Measurements from ENCODE around the gene CA5A. TPM values are rescaled to one million over a fixed set of nuclear protein-coding genes. Genes with fewer than 3 reads are reported as not detected.

Gene CA5A
- total and polyA plus RNA-seq, 2 of the 13 experiments (the other 11 are each of a cell fraction or from before 2014, with no cell fraction given): 66.8 to 106 TPM

GRCh38 chr16:87936375-87937230, at the start of gene CA5A (continued):
- TF ChIP-seq, protein P1, sequence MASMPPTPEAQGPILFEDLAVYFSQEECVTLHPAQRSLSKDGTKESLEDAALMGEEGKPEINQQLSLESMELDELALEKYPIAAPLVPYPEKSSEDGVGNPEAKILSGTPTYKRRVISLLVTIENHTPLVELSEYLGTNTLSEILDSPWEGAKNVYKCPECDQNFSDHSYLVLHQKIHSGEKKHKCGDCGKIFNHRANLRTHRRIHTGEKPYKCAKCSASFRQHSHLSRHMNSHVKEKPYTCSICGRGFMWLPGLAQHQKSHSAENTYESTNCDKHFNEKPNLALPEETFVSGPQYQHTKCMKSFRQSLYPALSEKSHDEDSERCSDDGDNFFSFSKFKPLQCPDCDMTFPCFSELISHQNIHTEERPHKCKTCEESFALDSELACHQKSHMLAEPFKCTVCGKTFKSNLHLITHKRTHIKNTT (CRISPR knock-in tag; IDR thresholded peaks at IDR 0.05): no peak
- TF ChIP-seq ZFP36L1 (CRISPR knock-in tag; IDR thresholded peaks at IDR 0.05): peak; percentile 98
- TF ChIP-seq ZNF737 (CRISPR knock-in tag; IDR thresholded peaks at IDR 0.05; ENCODE audit: borderline replicate concordance): 0 out of 2 replicates have a peak, but pooled peaks have one; percentile 64
- TF ChIP-seq MIXL1 (CRISPR knock-in tag; IDR thresholded peaks at IDR 0.05): peak; percentile 93
- TF ChIP-seq AHR (CRISPR knock-in tag; IDR thresholded peaks at IDR 0.05): peak; percentile 70; the same call in 1 of the 2 replicates
- TF ChIP-seq ZNF569 (CRISPR knock-in tag; IDR thresholded peaks at IDR 0.05; ENCODE audit: borderline replicate concordance): peak; percentile 88; the same call in 1 of the 2 replicates
- TF ChIP-seq, protein P2, sequence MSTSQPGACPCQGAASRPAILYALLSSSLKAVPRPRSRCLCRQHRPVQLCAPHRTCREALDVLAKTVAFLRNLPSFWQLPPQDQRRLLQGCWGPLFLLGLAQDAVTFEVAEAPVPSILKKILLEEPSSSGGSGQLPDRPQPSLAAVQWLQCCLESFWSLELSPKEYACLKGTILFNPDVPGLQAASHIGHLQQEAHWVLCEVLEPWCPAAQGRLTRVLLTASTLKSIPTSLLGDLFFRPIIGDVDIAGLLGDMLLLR (CRISPR knock-in tag; IDR thresholded peaks at IDR 0.05): peak; percentile 61; the same call in 1 of the 2 replicates
- peak; percentile 18; the same call in 1 of the 2 replicates for TF ChIP-seq NAIF1 (CRISPR knock-in tag; IDR thresholded peaks at IDR 0.05; ENCODE audit: borderline replicate concordance)
- TF ChIP-seq ARNT2 (CRISPR knock-in tag; IDR thresholded peaks at IDR 0.05; ENCODE audit: low read depth): no peak; the same call in 1 of the 2 replicates
- TF ChIP-seq FIP1L1 (IDR thresholded peaks at IDR 0.05; ENCODE audit: borderline replicate concordance, insufficient read depth, low read depth, low read length): no peak
- 0 out of 2 replicates have a peak, but pooled peaks have one; percentile 66 for TF ChIP-seq ZBTB43 (CRISPR knock-in tag; conservative IDR thresholded peaks at IDR 0.05)
- TF ChIP-seq GABPA (IDR thresholded peaks at IDR 0.05; ENCODE audit: low read depth, low read length): 0 out of 2 replicates have a peak, but pooled peaks have one; percentile 21
- TF ChIP-seq GABPA (CRISPR knock-in tag; IDR thresholded peaks at IDR 0.05; ENCODE audit: low read depth): peak; percentile 58
- TF ChIP-seq LCORL (IDR thresholded peaks at IDR 0.05): 0 out of 2 replicates have a peak, but pooled peaks have one; percentile 54
- TF ChIP-seq LCORL (CRISPR knock-in tag; IDR thresholded peaks at IDR 0.05): peak; percentile 98
- 0 out of 2 replicates have a peak, but pooled peaks have one; percentile 29 for TF ChIP-seq TBX3 (IDR thresholded peaks at IDR 0.05; ENCODE audit: borderline replicate concordance)
- peak; percentile 86; the same call in 1 of the 2 replicates for TF ChIP-seq SRY (CRISPR knock-in tag; IDR thresholded peaks at IDR 0.05)
- no peak for TF ChIP-seq REL (CRISPR knock-in tag; conservative IDR thresholded peaks at IDR 0.05)
- no peak for TF ChIP-seq AFF4 (CRISPR knock-in tag; IDR thresholded peaks at IDR 0.05)
- TF ChIP-seq MED13 (CRISPR knock-in tag; IDR thresholded peaks at IDR 0.05): 0 out of 2 replicates have a peak, but pooled peaks have one; percentile 55
- TF ChIP-seq FOXK2 (IDR thresholded peaks at IDR 0.05): peak; percentile 48; the same call in 1 of the 2 replicates
- TF ChIP-seq DPF2 (CRISPR knock-in tag; IDR thresholded peaks at IDR 0.05; ENCODE audit: borderline replicate concordance, low read depth): peak; percentile 94
- TF ChIP-seq ZNF792 (CRISPR knock-in tag; IDR thresholded peaks at IDR 0.05): peak; percentile 94
- peak; percentile 94; the same call in 1 of the 2 replicates for TF ChIP-seq ZNF430 (CRISPR knock-in tag; IDR thresholded peaks at IDR 0.05)
